ENCODE data around the gene DCTD. TPM values are rescaled to one million over a fixed set of nuclear protein-coding genes. Genes with fewer than 3 reads are reported as not detected.

DCTD gene
- total RNA-seq, 1 experiment from 2014 or later, result 100 TPM

DNA sequence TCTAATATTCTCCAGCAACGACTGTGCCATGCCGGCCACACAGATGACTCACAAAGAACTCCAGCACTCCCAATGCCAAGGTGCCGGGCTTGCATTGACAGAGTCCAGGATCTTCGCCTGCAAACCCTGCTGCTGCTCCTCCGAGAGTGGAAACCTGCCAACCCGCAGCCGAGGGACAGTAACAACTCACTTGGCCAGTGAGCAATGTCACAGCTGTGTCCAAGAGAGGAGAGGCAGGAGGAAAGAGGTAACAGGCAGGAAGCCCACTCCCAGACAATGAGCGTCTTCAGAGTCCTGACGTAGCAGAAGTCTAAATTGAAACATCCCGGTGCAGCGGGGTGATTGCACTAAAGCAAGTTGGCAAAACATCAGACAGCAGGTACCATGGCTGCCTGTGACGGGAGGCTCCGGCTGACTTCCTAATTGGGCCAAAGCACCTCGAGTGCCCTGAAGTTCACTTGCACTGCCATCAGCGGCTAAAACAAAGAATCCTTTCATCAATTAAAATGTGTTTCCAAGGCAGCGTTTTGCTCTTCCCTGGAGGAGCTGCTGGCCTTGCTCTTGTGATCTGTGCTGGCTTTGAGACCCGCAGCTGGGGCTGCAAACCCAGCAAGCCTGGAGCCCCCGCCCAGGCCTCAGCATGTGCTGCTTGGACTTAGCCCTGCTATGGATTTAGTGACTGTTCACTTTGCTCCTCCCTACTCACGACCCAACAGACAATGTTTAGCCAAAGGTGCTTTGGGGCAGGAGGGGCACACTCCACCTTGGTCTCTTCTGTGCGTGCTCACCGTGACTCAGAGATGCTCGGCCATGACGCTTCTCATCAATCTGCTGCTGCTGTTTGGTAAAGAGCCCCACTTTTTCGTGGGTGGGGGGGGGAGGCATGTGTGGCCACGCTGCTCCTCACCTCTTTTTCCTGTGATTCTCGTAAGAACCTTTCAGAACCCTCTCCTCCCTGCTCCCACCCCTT, 36.5 kb downstream of the DCTD start:
- no peaks in the 10 kb centered on the region for H3K79me2 ChIP-seq (ENCODE audit: insufficient read depth, low read length)
- no peak overlapping the region for H2AFZ ChIP-seq (ENCODE audit: low read length)
- no peak overlapping the region for H2BK15ac ChIP-seq (ENCODE audit: low read depth, low read length)
- no peak overlapping the region for H3K4me2 ChIP-seq (ENCODE audit: insufficient read depth, insufficient read length, low read length)
- H3K9me3 Mint-ChIP-seq, result peaks cover 18 to 22% of the 10 kb centered on the region in 2 experiments
- H3K27me3 Mint-ChIP-seq (ENCODE audit: low read depth), result no peaks in the 10 kb centered on the region
- no peak overlapping the region for H2BK12ac ChIP-seq (ENCODE audit: insufficient read length, low read depth, low read length)
- no peak overlapping the region for H2BK120ac ChIP-seq (ENCODE audit: low read depth, low read length, poor library complexity, severe bottlenecking)
- H3K4ac ChIP-seq (ENCODE audit: low read depth, low read length), result no peak overlapping the region
- no peak overlapping the region for H4K8ac ChIP-seq (replicated peaks; ENCODE audit: insufficient read length, low read depth, low read length)
- no CpG with 5 or more reads among the region's 26 CpGs for WGBS (ENCODE audit: extremely low coverage, insufficient read length, low lambda C conversion rate)
- no peak overlapping the region for H2BK20ac ChIP-seq (ENCODE audit: low read depth, low read length, poor library complexity, severe bottlenecking)
- H3K14ac ChIP-seq (ENCODE audit: insufficient read depth, low read length), result peak overlapping the region; percentile 15; the same call in 1 of the 2 replicates
- no peak overlapping the region for H4K5ac ChIP-seq (ENCODE audit: insufficient read length, low read depth, low read length)
- H3K4me1 ChIP-seq (ENCODE audit: insufficient read depth, low read length), result no peaks in the 10 kb centered on the region
- no peaks in the 10 kb centered on the region for H3K23me2 ChIP-seq (ENCODE audit: insufficient read length, low read depth, low read length, poor library complexity, severe bottlenecking)
- H4K20me1 ChIP-seq (ENCODE audit: control insufficient read depth, insufficient read depth, insufficient read length), result no peaks in the 10 kb centered on the region
- no peak overlapping the region for H3K4me3 Mint-ChIP-seq
- TF ChIP-seq, protein P1, sequence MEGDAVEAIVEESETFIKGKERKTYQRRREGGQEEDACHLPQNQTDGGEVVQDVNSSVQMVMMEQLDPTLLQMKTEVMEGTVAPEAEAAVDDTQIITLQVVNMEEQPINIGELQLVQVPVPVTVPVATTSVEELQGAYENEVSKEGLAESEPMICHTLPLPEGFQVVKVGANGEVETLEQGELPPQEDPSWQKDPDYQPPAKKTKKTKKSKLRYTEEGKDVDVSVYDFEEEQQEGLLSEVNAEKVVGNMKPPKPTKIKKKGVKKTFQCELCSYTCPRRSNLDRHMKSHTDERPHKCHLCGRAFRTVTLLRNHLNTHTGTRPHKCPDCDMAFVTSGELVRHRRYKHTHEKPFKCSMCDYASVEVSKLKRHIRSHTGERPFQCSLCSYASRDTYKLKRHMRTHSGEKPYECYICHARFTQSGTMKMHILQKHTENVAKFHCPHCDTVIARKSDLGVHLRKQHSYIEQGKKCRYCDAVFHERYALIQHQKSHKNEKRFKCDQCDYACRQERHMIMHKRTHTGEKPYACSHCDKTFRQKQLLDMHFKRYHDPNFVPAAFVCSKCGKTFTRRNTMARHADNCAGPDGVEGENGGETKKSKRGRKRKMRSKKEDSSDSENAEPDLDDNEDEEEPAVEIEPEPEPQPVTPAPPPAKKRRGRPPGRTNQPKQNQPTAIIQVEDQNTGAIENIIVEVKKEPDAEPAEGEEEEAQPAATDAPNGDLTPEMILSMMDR (conservative IDR thresholded peaks at IDR 0.05), result no peak
- H3K23ac ChIP-seq (ENCODE audit: insufficient read length, low read depth, low read length), result no peak overlapping the region
- H3K18ac ChIP-seq (ENCODE audit: insufficient read length, low read depth, low read length), result no peak overlapping the region
- no peak overlapping the region for H3K27ac ChIP-seq (ENCODE audit: insufficient read length, low read depth, low read length)
- H2AK5ac ChIP-seq (ENCODE audit: insufficient read length, low read length), result no peak overlapping the region
- peaks cover 0 to 5% of the 10 kb centered on the region in 2 experiments; a peak in 1 of 4 replicates for H3K4me1 Mint-ChIP-seq
- no peak overlapping the region for H2BK5ac ChIP-seq (ENCODE audit: insufficient read length, low read length)
- H3K56ac ChIP-seq (ENCODE audit: insufficient read length, low read depth, low read length), result no peak overlapping the region
- no peaks in the 10 kb centered on the region for H3K79me1 ChIP-seq (ENCODE audit: insufficient read depth, low read depth, low read length, poor library complexity, severe bottlenecking)
- no peak for DNase-seq
- peak overlapping the region in 2 of 3 experiments; percentile 31 to 44; a peak in 3 of 7 replicates for H3K27ac Mint-ChIP-seq
- peaks cover 12% of the 10 kb centered on the region for H3K9me3 ChIP-seq (ENCODE audit: control insufficient read depth, low read depth, low read length)
- H3K36me3 Mint-ChIP-seq (ENCODE audit: insufficient read depth in 1 of 3, low read depth in 3 of 3), result peaks cover 23 to 35% (median 32%) of the 10 kb centered on the region in 3 experiments
- H3K9ac ChIP-seq (ENCODE audit: extremely low read depth, insufficient read length, low read length), result no peak overlapping the region
- no peaks in the 10 kb centered on the region for H3K27me3 ChIP-seq (ENCODE audit: insufficient read depth, low read length)
- no peak overlapping the region for H3T11ph ChIP-seq (ENCODE audit: low read length)
- H4K91ac ChIP-seq (ENCODE audit: insufficient read length, low read depth, low read length), result no peak overlapping the region
